SK-N-SH (cell line): ENCODE results near the gene UTF1. TPM values are rescaled to one million over a fixed set of nuclear protein-coding genes. Genes with fewer than 3 reads are reported as not detected.

Source experiments
- CTCF ChIA-PET: fragments of 300-600, 350-600 bp; formaldehyde crosslinking; extraction: SDS; loops from one replicate; lab custom pipeline; 2021; lab: Yijun Ruan, JAX
- POLR2A ChIA-PET: fragments of 350-600 bp; sonication (Branson Sonifier 250); formaldehyde crosslinking; extraction: SDS; loops from one replicate; lab custom pipeline; 2020; ENCODE audit warnings: antibody characterized with exemption, inconsistent platforms; lab: Yijun Ruan, JAX
- DNase-seq: peaks from one replicate; pipeline ENCODE4 v3.0.0; 2012
- H2AFZ ChIP-seq: fragments of 200-600 bp; sonication (generic); 2 replicates; pipeline ENCODE4 v1.8.1; 2016; ENCODE audit warnings: antibody characterized with exemption, mild to moderate bottlenecking, low read depth
- H3F3A ChIP-seq: fragments of 200-600 bp; sonication (generic); replicated peaks from 2 replicates; pipeline ENCODE3; 2016; ENCODE audit warnings: antibody characterized with exemption, mild to moderate bottlenecking; ENCODE audit not compliant: insufficient read depth
- H3K27ac ChIP-seq, 2 experiments: fragments of 200-500 bp in 1 of 2; fragments of 200-600 bp in 1 of 2; sonication (Bioruptor generic) in 1 of 2; sonication (generic), shearing (Covaris generic) in 1 of 2; 2 replicates each; pipeline versions ENCODE4 v1.5.1 to v1.6.1; 2014 to 2016; ENCODE audit warnings: low read depth in 2 of 2, inconsistent platforms in 1 of 2, low read length in 1 of 2, mild to moderate bottlenecking in 1 of 2, mixed read lengths in 1 of 2
- H3K27me3 ChIP-seq: fragments of 200-600 bp; sonication (generic), shearing (Covaris generic); 2 replicates; pipeline ENCODE4 v1.6.1; 2016; ENCODE audit warnings: mixed run types; ENCODE audit not compliant: insufficient read depth
- H3K36me3 ChIP-seq, 2 experiments: fragments of 200-500 bp in 1 of 2; fragments of 200-600 bp in 1 of 2; sonication (Bioruptor generic) in 1 of 2; sonication (generic) in 1 of 2; replicated peaks in 1 of 2; 2 replicates each; pipeline versions ENCODE3 to v1.5.1; 2014 to 2016; ENCODE audit warnings: low read length in 1 of 2, mild to moderate bottlenecking in 1 of 2; ENCODE audit not compliant: insufficient read depth in 2 of 2, control insufficient read depth in 1 of 2
- H3K4me1 ChIP-seq, 2 experiments: fragments of 200-500 bp in 1 of 2; fragments of 200-600 bp in 1 of 2; sonication (Bioruptor generic) in 1 of 2; sonication (generic), shearing (Covaris generic) in 1 of 2; 2 replicates each; pipeline versions ENCODE4 v1.5.1 to v1.6.1; 2014 to 2016; ENCODE audit warnings: low read depth in 1 of 2, low read length in 1 of 2, mixed run types in 1 of 2; ENCODE audit not compliant: insufficient read depth in 2 of 2, control insufficient read depth in 1 of 2
- H3K4me2 ChIP-seq: fragments of 200-600 bp; sonication (generic), shearing (Covaris generic); 2 replicates; pipeline ENCODE4 v1.6.1; 2017; ENCODE audit warnings: mixed run types
- H3K4me3 ChIP-seq, 2 experiments: fragments of 200-500 bp in 1 of 2; fragments of 200-600 bp in 1 of 2; sonication (Bioruptor generic) in 1 of 2; sonication (generic), shearing (Covaris generic) in 1 of 2; 2 replicates each; pipeline versions ENCODE4 v1.5.1 to v1.8.1; 2014 to 2016; ENCODE audit warnings: low read depth in 2 of 2, inconsistent platforms in 1 of 2, low read length in 1 of 2, mild to moderate bottlenecking in 1 of 2, mixed read lengths in 1 of 2, moderate library complexity in 1 of 2
- H3K79me2 ChIP-seq: fragments of 200-600 bp; sonication (generic); 2 replicates; pipeline ENCODE4 v1.8.1; 2017; ENCODE audit warnings: mild to moderate bottlenecking; ENCODE audit not compliant: insufficient read depth
- H3K9ac ChIP-seq: fragments of 200-600 bp; sonication (generic); 2 replicates; pipeline ENCODE4 v1.6.1; 2017; ENCODE audit warnings: mixed run types
- H3K9me2 ChIP-seq: fragments of 200-600 bp; sonication (generic); 2 replicates; pipeline ENCODE4 v1.6.1; 2017; ENCODE audit warnings: mixed run types
- H3K9me3 ChIP-seq: fragments of 200-600 bp; sonication (generic); 2 replicates; pipeline ENCODE4 v1.6.1; 2017; ENCODE audit warnings: mixed run types, mild to moderate bottlenecking, moderate library complexity
- H4K20me1 ChIP-seq: fragments of 200-600 bp; sonication (generic); 2 replicates; pipeline ENCODE4 v1.6.1; 2017; ENCODE audit warnings: mild to moderate bottlenecking, mixed run types; ENCODE audit not compliant: insufficient read depth
- CHD2 ChIP-seq: fragments of 150-350 bp; IDR thresholded peaks from 2 replicates; pipeline ENCODE4 v1.6.1; 2018; ENCODE audit warnings: low read length; ENCODE audit not compliant: partially characterized antibody
- ELF1 ChIP-seq: IDR thresholded peaks from 2 replicates; pipeline ENCODE4 v1.4.0; 2012
- EP300 ChIP-seq, 2 experiments: IDR thresholded peaks; 2 replicates each; pipeline versions ENCODE4 v1.4.0 to v1.6.1; 2012; ENCODE audit warnings: borderline replicate concordance in 1 of 2, low read depth in 1 of 2, low read length in 1 of 2
- EZH2phosphoT487 ChIP-seq: fragments of 200-600 bp; sonication (generic); IDR thresholded peaks from 2 replicates; pipeline ENCODE4 v1.6.1; 2017; ENCODE audit warnings: low read depth, mixed run types, mild to moderate bottlenecking, antibody characterized with exemption, moderate library complexity, borderline replicate concordance
- FOSL2 ChIP-seq: IDR thresholded peaks from 2 replicates; pipeline ENCODE4 v1.4.0; 2012; ENCODE audit warnings: low read depth, mild to moderate bottlenecking, moderate library complexity, borderline replicate concordance
- FOXM1 ChIP-seq: IDR thresholded peaks from 2 replicates; pipeline ENCODE4 v1.4.0; 2012; ENCODE audit warnings: low read depth, mild to moderate bottlenecking
- GABPA ChIP-seq: IDR thresholded peaks from 2 replicates; pipeline ENCODE4 v1.4.0; 2012; ENCODE audit warnings: low read depth, mild to moderate bottlenecking
- GATA2 ChIP-seq: sonication (generic); formaldehyde crosslinking; IDR thresholded peaks from 2 replicates; pipeline ENCODE4 v1.5.0; 2020; ENCODE audit warnings: mild to moderate bottlenecking, missing genetic modification reagents
- IRF3 ChIP-seq: fragments of 150-350 bp; IDR thresholded peaks from 2 replicates; pipeline ENCODE4 v1.6.1; 2016; ENCODE audit warnings: mild to moderate bottlenecking, low read depth, low read length
- RXRA ChIP-seq: IDR thresholded peaks from 2 replicates; pipeline ENCODE4 v1.4.0; 2012; ENCODE audit warnings: low read depth, mild to moderate bottlenecking, borderline replicate concordance
- TEAD4 ChIP-seq: IDR thresholded peaks from 2 replicates; pipeline ENCODE4 v1.4.0; 2012; ENCODE audit warnings: mild to moderate bottlenecking, borderline replicate concordance; ENCODE audit not compliant: insufficient read depth
- ZBTB33 ChIP-seq: IDR thresholded peaks from 2 replicates; pipeline ENCODE4 v1.4.0; 2012; ENCODE audit warnings: low read depth, borderline replicate concordance
- WGBS: methylation state at CpG from one replicate; pipeline ENCODE4 v1.1.6; 2017; ENCODE audit warnings: low lambda C conversion rate; 5-methylcytosine and 5-hydroxymethylcytosine counted together
- polyA plus RNA-seq, 3 experiments: library from polyadenylated mRNA; depleted of rRNA; stranded (reverse); fragments of >200 nt; gene quantifications; 2 replicates each; pipeline ENCODE4 v1.2.3, GENCODE V29; 2012
- TF ChIP-seq, protein P1 (sequence below): IDR thresholded peaks from 2 replicates; pipeline ENCODE4 v1.4.0; 2012; ENCODE audit warnings: low read depth
- TF ChIP-seq, protein P2 (sequence below): IDR thresholded peaks from 2 replicates; pipeline ENCODE4 v1.6.1; 2012; ENCODE audit warnings: mild to moderate bottlenecking, low read depth, low read length, moderate library complexity
- TF ChIP-seq, protein P3 (sequence below): fragments of 200-600 bp; sonication (generic); IDR thresholded peaks from 2 replicates; pipeline ENCODE4 v1.6.1; 2017; ENCODE audit warnings: antibody characterized with exemption, mild to moderate bottlenecking, moderate library complexity
- TF ChIP-seq, protein P4 (sequence below): IDR thresholded peaks from 2 replicates; pipeline ENCODE4; 2012

Gene UTF1
- polyA plus RNA-seq, 1 of the 3 experiments (the other 2 are of a cell fraction) = not detected

GRCh38 chr10:133195096-133195495 is 34.9 kb upstream of the UTF1 start:
- H2AFZ ChIP-seq = no peak overlapping the region
- WGBS = 53% methylated on average over 16 of the region's 19 CpGs
- ChIA-PET POLR2A (no interaction called here), CTCF (interaction anchor here (1.8 kb wide), 1 partner anchor 51 kb away, joined by 5 read pairs; no protein-coding TSS in a partner anchor)
- no peak overlapping the region for H3K9ac ChIP-seq
- no peaks in the 10 kb centered on the region for H3K9me2 ChIP-seq
- no peaks in the 10 kb centered on the region for H3K79me2 ChIP-seq
- no peaks in the 10 kb centered on the region for H3K9me3 ChIP-seq
- no peak overlapping the region for H3K27ac ChIP-seq
- no peaks in the 10 kb centered on the region for H3K4me1 ChIP-seq
- no peak overlapping the region for H3K4me2 ChIP-seq
- no peaks in the 10 kb centered on the region for H3F3A ChIP-seq
- H3K36me3 ChIP-seq = no peaks in the 10 kb centered on the region
- H3K27me3 ChIP-seq = no peaks in the 10 kb centered on the region; the same call in 1 of the 2 replicates
- H4K20me1 ChIP-seq = no peaks in the 10 kb centered on the region
- H3K4me3 ChIP-seq = no peak overlapping the region
- TF ChIP-seq RXRA (no peak), TEAD4 (no peak)
- no peak for DNase-seq

GRCh38 chr10:133195611-133196010 is 34.4 kb upstream of the UTF1 start:
- CTCF ChIA-PET = interaction anchor here (1.8 kb wide), 1 partner anchor 52 kb away, joined by 5 read pairs; no protein-coding TSS in a partner anchor

More at GRCh38 chr10:133195611-133196010, 34.4 kb upstream of the UTF1 start:
- no peaks in the 10 kb centered on the region for H3K79me2 ChIP-seq
- no peaks in the 10 kb centered on the region for H3K9me2 ChIP-seq
- H3K4me2 ChIP-seq = no peak overlapping the region
- no peaks in the 10 kb centered on the region for H3K9me3 ChIP-seq
- H3K4me3 ChIP-seq = no peak overlapping the region
- no peak overlapping the region for H3K27ac ChIP-seq
- H2AFZ ChIP-seq = no peak overlapping the region
- POLR2A ChIA-PET = no interaction called here
- H4K20me1 ChIP-seq = no peaks in the 10 kb centered on the region
- H3K36me3 ChIP-seq = no peaks in the 10 kb centered on the region
- H3K27me3 ChIP-seq = no peaks in the 10 kb centered on the region; the same call in 1 of the 2 replicates
- TF ChIP-seq GATA2 (CRISPR knock-in tag) (no peak), FOSL2 (no peak), GABPA (no peak), ELF1 (no peak), FOXM1 (no peak), EZH2phosphoT487 (no peak), CHD2 (no peak), IRF3 (no peak), EP300 (IDR thresholded peaks at IDR 0.05; ENCODE audit: borderline replicate concordance in 1 of 2, low read depth in 1 of 2, low read length in 1 of 2) (no peak), ZBTB33 (no peak)
- TF ChIP-seq, protein P1, sequence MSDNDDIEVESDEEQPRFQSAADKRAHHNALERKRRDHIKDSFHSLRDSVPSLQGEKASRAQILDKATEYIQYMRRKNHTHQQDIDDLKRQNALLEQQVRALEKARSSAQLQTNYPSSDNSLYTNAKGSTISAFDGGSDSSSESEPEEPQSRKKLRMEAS = no peak
- TF ChIP-seq, protein P2, sequence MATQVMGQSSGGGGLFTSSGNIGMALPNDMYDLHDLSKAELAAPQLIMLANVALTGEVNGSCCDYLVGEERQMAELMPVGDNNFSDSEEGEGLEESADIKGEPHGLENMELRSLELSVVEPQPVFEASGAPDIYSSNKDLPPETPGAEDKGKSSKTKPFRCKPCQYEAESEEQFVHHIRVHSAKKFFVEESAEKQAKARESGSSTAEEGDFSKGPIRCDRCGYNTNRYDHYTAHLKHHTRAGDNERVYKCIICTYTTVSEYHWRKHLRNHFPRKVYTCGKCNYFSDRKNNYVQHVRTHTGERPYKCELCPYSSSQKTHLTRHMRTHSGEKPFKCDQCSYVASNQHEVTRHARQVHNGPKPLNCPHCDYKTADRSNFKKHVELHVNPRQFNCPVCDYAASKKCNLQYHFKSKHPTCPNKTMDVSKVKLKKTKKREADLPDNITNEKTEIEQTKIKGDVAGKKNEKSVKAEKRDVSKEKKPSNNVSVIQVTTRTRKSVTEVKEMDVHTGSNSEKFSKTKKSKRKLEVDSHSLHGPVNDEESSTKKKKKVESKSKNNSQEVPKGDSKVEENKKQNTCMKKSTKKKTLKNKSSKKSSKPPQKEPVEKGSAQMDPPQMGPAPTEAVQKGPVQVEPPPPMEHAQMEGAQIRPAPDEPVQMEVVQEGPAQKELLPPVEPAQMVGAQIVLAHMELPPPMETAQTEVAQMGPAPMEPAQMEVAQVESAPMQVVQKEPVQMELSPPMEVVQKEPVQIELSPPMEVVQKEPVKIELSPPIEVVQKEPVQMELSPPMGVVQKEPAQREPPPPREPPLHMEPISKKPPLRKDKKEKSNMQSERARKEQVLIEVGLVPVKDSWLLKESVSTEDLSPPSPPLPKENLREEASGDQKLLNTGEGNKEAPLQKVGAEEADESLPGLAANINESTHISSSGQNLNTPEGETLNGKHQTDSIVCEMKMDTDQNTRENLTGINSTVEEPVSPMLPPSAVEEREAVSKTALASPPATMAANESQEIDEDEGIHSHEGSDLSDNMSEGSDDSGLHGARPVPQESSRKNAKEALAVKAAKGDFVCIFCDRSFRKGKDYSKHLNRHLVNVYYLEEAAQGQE = no peak
- TF ChIP-seq, protein P3, sequence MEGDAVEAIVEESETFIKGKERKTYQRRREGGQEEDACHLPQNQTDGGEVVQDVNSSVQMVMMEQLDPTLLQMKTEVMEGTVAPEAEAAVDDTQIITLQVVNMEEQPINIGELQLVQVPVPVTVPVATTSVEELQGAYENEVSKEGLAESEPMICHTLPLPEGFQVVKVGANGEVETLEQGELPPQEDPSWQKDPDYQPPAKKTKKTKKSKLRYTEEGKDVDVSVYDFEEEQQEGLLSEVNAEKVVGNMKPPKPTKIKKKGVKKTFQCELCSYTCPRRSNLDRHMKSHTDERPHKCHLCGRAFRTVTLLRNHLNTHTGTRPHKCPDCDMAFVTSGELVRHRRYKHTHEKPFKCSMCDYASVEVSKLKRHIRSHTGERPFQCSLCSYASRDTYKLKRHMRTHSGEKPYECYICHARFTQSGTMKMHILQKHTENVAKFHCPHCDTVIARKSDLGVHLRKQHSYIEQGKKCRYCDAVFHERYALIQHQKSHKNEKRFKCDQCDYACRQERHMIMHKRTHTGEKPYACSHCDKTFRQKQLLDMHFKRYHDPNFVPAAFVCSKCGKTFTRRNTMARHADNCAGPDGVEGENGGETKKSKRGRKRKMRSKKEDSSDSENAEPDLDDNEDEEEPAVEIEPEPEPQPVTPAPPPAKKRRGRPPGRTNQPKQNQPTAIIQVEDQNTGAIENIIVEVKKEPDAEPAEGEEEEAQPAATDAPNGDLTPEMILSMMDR = no peak
- TF ChIP-seq, protein P4, sequence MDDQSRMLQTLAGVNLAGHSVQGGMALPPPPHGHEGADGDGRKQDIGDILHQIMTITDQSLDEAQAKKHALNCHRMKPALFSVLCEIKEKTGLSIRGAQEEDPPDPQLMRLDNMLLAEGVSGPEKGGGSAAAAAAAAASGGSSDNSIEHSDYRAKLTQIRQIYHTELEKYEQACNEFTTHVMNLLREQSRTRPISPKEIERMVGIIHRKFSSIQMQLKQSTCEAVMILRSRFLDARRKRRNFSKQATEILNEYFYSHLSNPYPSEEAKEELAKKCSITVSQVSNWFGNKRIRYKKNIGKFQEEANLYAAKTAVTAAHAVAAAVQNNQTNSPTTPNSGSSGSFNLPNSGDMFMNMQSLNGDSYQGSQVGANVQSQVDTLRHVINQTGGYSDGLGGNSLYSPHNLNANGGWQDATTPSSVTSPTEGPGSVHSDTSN = no peak
- TF ChIP-seq, all 33 proteins: peak for 0
- WGBS = 53% methylated on average over 12 of the region's 23 CpGs
- H3F3A ChIP-seq = no peaks in the 10 kb centered on the region
- H3K9ac ChIP-seq = no peak overlapping the region
- no peak for DNase-seq
- H3K4me1 ChIP-seq = no peaks in the 10 kb centered on the region
